SK-N-SH (cell line): ENCODE measurements around the gene KCNJ16.
A peak's percentile ranks its signal among the peaks of the same experiment; 100 is the strongest.

ENCODE experiments used
- CHD2 ChIP-seq: fragments of 150-350 bp; IDR thresholded peaks from 2 replicates; pipeline ENCODE4 v1.6.1; 2018; ENCODE audit warnings: low read length; ENCODE audit not compliant: partially characterized antibody
- EZH2phosphoT487 ChIP-seq: fragments of 200-600 bp; sonication (generic); IDR thresholded peaks from 2 replicates; pipeline ENCODE4 v1.6.1; 2017; ENCODE audit warnings: low read depth, mixed run types, mild to moderate bottlenecking, antibody characterized with exemption, moderate library complexity, borderline replicate concordance
- RXRA ChIP-seq: IDR thresholded peaks from 2 replicates; pipeline ENCODE4 v1.4.0; 2012; ENCODE audit warnings: low read depth, mild to moderate bottlenecking, borderline replicate concordance
- TF ChIP-seq, protein P1 (sequence below): IDR thresholded peaks from 2 replicates; pipeline ENCODE4 v1.4.0; 2012; ENCODE audit warnings: low read depth
- TF ChIP-seq, protein P2 (sequence below): fragments of 150-350 bp; IDR thresholded peaks from 2 replicates; pipeline ENCODE4 v1.6.1; 2016; ENCODE audit warnings: mild to moderate bottlenecking, low read depth, low read length
- TF ChIP-seq, protein P3 (sequence below): fragments of 200-600 bp; sonication (generic); IDR thresholded peaks from 2 replicates; pipeline ENCODE4 v1.6.1; 2017; ENCODE audit warnings: antibody characterized with exemption, mild to moderate bottlenecking, moderate library complexity
- TF ChIP-seq, protein P4 (sequence below): IDR thresholded peaks from 2 replicates; pipeline ENCODE4; 2012

DNA sequence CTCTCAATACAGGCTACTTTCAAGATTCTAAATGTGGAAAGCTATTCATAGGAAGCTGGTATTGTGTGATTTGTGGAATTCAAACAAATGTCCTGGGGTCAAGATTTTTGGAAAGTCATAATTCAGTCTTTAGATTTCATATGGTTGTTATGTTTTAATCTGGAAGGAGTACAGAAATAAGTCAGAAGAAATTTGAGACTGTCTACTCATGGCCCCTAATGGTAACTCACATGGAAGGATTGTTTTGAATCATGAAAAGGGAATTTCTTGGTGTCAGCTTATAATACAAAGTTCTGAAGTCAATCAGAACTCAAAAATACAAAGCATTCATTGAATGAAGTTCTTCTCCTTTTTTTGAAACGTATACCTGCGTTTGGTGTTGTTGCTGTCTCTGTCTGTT lies 97.4 kb downstream of the KCNJ16 start:
- TF ChIP-seq CHD2 (no peak), RXRA (no peak), EZH2phosphoT487 (no peak)
- TF ChIP-seq, protein P1, sequence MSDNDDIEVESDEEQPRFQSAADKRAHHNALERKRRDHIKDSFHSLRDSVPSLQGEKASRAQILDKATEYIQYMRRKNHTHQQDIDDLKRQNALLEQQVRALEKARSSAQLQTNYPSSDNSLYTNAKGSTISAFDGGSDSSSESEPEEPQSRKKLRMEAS = no peak
- TF ChIP-seq, protein P2, sequence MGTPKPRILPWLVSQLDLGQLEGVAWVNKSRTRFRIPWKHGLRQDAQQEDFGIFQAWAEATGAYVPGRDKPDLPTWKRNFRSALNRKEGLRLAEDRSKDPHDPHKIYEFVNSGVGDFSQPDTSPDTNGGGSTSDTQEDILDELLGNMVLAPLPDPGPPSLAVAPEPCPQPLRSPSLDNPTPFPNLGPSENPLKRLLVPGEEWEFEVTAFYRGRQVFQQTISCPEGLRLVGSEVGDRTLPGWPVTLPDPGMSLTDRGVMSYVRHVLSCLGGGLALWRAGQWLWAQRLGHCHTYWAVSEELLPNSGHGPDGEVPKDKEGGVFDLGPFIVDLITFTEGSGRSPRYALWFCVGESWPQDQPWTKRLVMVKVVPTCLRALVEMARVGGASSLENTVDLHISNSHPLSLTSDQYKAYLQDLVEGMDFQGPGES = no peak
- TF ChIP-seq, protein P3, sequence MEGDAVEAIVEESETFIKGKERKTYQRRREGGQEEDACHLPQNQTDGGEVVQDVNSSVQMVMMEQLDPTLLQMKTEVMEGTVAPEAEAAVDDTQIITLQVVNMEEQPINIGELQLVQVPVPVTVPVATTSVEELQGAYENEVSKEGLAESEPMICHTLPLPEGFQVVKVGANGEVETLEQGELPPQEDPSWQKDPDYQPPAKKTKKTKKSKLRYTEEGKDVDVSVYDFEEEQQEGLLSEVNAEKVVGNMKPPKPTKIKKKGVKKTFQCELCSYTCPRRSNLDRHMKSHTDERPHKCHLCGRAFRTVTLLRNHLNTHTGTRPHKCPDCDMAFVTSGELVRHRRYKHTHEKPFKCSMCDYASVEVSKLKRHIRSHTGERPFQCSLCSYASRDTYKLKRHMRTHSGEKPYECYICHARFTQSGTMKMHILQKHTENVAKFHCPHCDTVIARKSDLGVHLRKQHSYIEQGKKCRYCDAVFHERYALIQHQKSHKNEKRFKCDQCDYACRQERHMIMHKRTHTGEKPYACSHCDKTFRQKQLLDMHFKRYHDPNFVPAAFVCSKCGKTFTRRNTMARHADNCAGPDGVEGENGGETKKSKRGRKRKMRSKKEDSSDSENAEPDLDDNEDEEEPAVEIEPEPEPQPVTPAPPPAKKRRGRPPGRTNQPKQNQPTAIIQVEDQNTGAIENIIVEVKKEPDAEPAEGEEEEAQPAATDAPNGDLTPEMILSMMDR = no peak
- TF ChIP-seq, protein P4, sequence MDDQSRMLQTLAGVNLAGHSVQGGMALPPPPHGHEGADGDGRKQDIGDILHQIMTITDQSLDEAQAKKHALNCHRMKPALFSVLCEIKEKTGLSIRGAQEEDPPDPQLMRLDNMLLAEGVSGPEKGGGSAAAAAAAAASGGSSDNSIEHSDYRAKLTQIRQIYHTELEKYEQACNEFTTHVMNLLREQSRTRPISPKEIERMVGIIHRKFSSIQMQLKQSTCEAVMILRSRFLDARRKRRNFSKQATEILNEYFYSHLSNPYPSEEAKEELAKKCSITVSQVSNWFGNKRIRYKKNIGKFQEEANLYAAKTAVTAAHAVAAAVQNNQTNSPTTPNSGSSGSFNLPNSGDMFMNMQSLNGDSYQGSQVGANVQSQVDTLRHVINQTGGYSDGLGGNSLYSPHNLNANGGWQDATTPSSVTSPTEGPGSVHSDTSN = peak; percentile 44
